ENCODE measurements around the gene FHOD3.
A peak's percentile ranks its signal among the peaks of the same experiment; 100 is the strongest.

FHOD3 gene

GRCh38 chr18:36501100-36501499, 203.6 kb downstream of the FHOD3 start:
- no peak for DNase-seq (ENCODE audit: low read depth)
- TF ChIP-seq, protein P1, sequence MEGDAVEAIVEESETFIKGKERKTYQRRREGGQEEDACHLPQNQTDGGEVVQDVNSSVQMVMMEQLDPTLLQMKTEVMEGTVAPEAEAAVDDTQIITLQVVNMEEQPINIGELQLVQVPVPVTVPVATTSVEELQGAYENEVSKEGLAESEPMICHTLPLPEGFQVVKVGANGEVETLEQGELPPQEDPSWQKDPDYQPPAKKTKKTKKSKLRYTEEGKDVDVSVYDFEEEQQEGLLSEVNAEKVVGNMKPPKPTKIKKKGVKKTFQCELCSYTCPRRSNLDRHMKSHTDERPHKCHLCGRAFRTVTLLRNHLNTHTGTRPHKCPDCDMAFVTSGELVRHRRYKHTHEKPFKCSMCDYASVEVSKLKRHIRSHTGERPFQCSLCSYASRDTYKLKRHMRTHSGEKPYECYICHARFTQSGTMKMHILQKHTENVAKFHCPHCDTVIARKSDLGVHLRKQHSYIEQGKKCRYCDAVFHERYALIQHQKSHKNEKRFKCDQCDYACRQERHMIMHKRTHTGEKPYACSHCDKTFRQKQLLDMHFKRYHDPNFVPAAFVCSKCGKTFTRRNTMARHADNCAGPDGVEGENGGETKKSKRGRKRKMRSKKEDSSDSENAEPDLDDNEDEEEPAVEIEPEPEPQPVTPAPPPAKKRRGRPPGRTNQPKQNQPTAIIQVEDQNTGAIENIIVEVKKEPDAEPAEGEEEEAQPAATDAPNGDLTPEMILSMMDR (conservative IDR thresholded peaks at IDR 0.05; ENCODE audit: low read length): no peak
- H3K4me3 ChIP-seq (ENCODE audit: low read length): no peak overlapping the region

DNA sequence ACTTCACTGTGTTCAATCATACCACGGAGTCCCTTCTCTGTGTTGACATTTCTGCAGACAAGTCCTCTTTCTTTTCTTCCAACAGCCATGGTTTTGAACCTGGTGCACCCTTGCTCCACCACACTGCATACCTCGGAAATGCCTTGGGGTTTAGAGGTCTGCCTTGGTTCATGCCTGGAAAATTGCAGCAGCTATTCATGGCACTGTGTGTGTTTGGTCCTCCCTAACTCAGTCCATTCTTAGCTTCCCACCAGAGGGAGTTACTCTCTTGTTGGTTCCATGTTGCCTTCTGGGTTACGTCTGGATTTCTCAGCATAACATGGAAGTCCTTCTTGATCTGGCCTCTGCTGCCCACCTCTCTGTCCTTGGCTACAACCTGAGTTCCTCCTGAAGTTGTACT, 206.0 kb downstream of the FHOD3 start:
- TF ChIP-seq, protein P1 (conservative IDR thresholded peaks at IDR 0.05; ENCODE audit: low read length): no peak
- H3K4me3 ChIP-seq (ENCODE audit: low read length): no peak overlapping the region
- DNase-seq (ENCODE audit: low read depth): no peak

- TF ChIP-seq, protein P1 (conservative IDR thresholded peaks at IDR 0.05; ENCODE audit: low read length): no peak
- no peak for DNase-seq (ENCODE audit: low read depth)
- no peak overlapping the region for H3K4me3 ChIP-seq (ENCODE audit: low read length)
Observed at GRCh38 chr18:36504928-36505327, 207.4 kb downstream of the FHOD3 start.

DNA sequence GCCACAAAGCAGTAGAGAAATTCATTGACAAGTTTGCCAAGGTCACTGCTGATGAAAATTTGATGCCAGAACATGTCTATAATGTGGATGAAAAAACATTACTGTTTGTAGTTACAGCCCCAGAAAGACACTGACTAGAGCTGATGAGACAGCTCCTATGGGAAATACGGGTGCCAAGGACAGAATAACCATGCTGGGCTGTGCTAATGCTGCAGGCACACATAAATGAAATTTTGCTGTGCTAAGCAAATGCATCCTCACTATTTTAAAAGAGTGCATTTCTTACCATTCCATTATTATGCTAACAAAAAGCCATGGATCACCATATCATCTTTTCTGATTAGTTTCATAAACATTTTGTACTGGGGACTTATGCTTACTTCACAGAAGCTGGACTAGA, 208.2 kb downstream of the FHOD3 start:
- TF ChIP-seq, protein P1 (conservative IDR thresholded peaks at IDR 0.05; ENCODE audit: low read length): no peak
- H3K4me3 ChIP-seq (ENCODE audit: low read length): no peak overlapping the region

DNA sequence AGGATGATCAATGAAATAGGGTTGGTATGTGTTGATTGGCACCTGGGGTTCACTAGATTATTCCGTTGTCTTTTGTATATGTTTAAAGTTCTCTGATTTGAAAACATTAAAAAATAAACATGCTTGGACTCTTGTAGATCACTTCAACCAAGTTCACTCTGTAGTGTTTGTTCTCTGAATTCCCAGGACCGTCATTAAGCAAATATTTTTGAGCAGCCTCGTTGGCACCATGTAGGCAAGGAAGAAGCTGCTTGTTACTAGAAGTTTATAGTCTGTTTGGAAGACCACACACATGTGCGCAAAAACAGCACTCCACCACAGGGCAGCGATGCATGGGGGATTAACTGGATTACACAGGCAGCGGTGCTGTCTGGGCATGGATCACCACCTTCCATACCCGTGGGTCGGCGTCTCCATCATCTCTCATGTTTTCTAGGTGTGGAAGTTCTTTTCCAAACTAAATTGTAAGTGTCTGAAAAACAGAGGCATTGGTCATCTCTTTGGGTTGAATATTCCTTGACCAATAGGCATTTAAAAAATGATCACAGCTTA, 212.2 kb downstream of the FHOD3 start:
- TF ChIP-seq, protein P1 (conservative IDR thresholded peaks at IDR 0.05; ENCODE audit: low read length): no peak
- H3K4me3 ChIP-seq (ENCODE audit: low read length): no peak overlapping the region
- no peak for DNase-seq (ENCODE audit: low read depth)

More for the DNA sequence above, 208.2 kb downstream of the FHOD3 start:
- DNase-seq (ENCODE audit: low read depth): no peak

GRCh38 chr18:36511791-36512352, 214.4 kb downstream of the FHOD3 start:
- DNase-seq (ENCODE audit: low read depth): peak; percentile 54
- TF ChIP-seq, protein P1 (conservative IDR thresholded peaks at IDR 0.05; ENCODE audit: low read length): no peak
- no peak overlapping the region for H3K4me3 ChIP-seq (ENCODE audit: low read length)

DNA sequence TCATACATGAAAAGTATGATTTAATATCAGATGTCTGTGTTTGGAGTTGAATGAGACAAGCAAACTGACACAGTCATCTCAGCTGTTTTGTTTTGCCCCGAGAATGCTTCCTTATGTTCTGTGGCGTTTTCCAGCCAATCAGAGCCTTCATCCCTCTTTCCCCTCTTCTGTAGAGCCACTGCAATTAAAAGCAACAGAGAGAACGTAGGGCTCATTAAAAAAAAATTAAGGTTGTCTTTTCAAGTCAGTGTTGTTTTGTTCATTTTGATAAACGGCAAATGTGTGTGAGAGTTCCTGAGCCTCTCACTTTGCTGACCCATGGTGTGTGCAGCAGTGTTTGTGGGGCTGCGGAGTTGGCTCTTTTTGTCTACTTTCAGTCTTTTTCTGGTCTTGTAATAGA, 216.0 kb downstream of the FHOD3 start:
- peak; percentile 30 for DNase-seq (ENCODE audit: low read depth)
- TF ChIP-seq, protein P1 (conservative IDR thresholded peaks at IDR 0.05; ENCODE audit: low read length): no peak
- H3K4me3 ChIP-seq (ENCODE audit: low read length): no peak overlapping the region; the same call in 1 of the 2 replicates
